ENCODE measurements around the gene ALG1.

- TF ChIP-seq, protein P1, sequence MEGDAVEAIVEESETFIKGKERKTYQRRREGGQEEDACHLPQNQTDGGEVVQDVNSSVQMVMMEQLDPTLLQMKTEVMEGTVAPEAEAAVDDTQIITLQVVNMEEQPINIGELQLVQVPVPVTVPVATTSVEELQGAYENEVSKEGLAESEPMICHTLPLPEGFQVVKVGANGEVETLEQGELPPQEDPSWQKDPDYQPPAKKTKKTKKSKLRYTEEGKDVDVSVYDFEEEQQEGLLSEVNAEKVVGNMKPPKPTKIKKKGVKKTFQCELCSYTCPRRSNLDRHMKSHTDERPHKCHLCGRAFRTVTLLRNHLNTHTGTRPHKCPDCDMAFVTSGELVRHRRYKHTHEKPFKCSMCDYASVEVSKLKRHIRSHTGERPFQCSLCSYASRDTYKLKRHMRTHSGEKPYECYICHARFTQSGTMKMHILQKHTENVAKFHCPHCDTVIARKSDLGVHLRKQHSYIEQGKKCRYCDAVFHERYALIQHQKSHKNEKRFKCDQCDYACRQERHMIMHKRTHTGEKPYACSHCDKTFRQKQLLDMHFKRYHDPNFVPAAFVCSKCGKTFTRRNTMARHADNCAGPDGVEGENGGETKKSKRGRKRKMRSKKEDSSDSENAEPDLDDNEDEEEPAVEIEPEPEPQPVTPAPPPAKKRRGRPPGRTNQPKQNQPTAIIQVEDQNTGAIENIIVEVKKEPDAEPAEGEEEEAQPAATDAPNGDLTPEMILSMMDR (IDR thresholded peaks at IDR 0.05), result no peak
- no peak for TF ChIP-seq POLR2A (IDR thresholded peaks at IDR 0.05)
- TF ChIP-seq EP300 (IDR thresholded peaks at IDR 0.05), result no peak
Measured at GRCh38 chr16:5054876-5055865, 16.5 kb upstream of the ALG1 start.
